GM12878 (cell line): ENCODE data around the gene ZNF672. TPM values are rescaled to one million over a fixed set of nuclear protein-coding genes. Genes with fewer than 3 reads are reported as not detected.
A peak's percentile ranks its signal among the peaks of the same experiment; 100 is the strongest.

Source experiments
- ASH2L ChIP-seq: fragments of 300-600, 200-600 bp; sonication (generic); IDR thresholded peaks from 2 replicates; pipeline ENCODE4 v1.6.1; 2017; ENCODE audit warnings: low read depth, mild to moderate bottlenecking, borderline replicate concordance
- BCLAF1 ChIP-seq: fragments of 450-650 bp; IDR thresholded peaks from 2 replicates; pipeline ENCODE4 v1.6.1; 2017; ENCODE audit warnings: antibody characterized with exemption, mild to moderate bottlenecking, moderate library complexity
- BHLHE40 ChIP-seq, 2 experiments: fragments of 450-650 bp in 1 of 2; IDR thresholded peaks; 2 replicates each; pipeline ENCODE4 v1.6.1; 2011 to 2017; ENCODE audit warnings: low read depth in 2 of 2, borderline replicate concordance in 1 of 2, improper control_type of control experiment in 1 of 2, low read length in 1 of 2, mild to moderate bottlenecking in 1 of 2
- CHD2 ChIP-seq: IDR thresholded peaks from 2 replicates; pipeline ENCODE4 v1.6.1; 2011; ENCODE audit warnings: low read depth, low read length, improper control_type of control experiment, borderline replicate concordance
- GATAD2B ChIP-seq: fragments of 450-650 bp; conservative IDR thresholded peaks from 2 replicates; pipeline ENCODE4 v1.6.1; 2017; ENCODE audit warnings: low read depth, mild to moderate bottlenecking, moderate library complexity
- HDAC6 ChIP-seq: fragments of 200-600 bp; sonication (generic); IDR thresholded peaks from one replicate; pipeline ENCODE4 v1.8.0; 2017; ENCODE audit warnings: antibody characterized with exemption; ENCODE audit not compliant: unreplicated experiment
- MLLT1 ChIP-seq: fragments of 450-650 bp; IDR thresholded peaks from 2 replicates; pipeline ENCODE4 v1.6.1; 2016; ENCODE audit warnings: mild to moderate bottlenecking
- NFIC ChIP-seq: IDR thresholded peaks from 2 replicates; pipeline ENCODE4 v1.6.1; 2012; ENCODE audit warnings: low read depth, mild to moderate bottlenecking, inconsistent platforms, low read length, moderate library complexity
- NRF1 ChIP-seq: conservative IDR thresholded peaks from 2 replicates; pipeline ENCODE4 v1.6.1; 2011; ENCODE audit warnings: mild to moderate bottlenecking, low read depth, low read length, improper control_type of control experiment
- PKNOX1 ChIP-seq: fragments of 450-650 bp; IDR thresholded peaks from 2 replicates; pipeline ENCODE4 v1.6.1; 2016; ENCODE audit warnings: mild to moderate bottlenecking
- POLR2A ChIP-seq: IDR thresholded peaks from 2 replicates; pipeline ENCODE4 v1.6.1; 2011; ENCODE audit warnings: low read depth, mild to moderate bottlenecking, low read length
- POU2F2 ChIP-seq: IDR thresholded peaks from 3 replicates; pipeline ENCODE4 v1.6.1; 2011; ENCODE audit warnings: low read depth, mild to moderate bottlenecking, low read length, borderline replicate concordance
- RFX5 ChIP-seq: IDR thresholded peaks from 2 replicates; pipeline ENCODE4 v1.6.1; 2011; ENCODE audit warnings: low read depth, low read length, improper control_type of control experiment
- SMARCA5 ChIP-seq: fragments of 450-650 bp; IDR thresholded peaks from 2 replicates; pipeline ENCODE4 v1.6.1; 2017; ENCODE audit warnings: mild to moderate bottlenecking
- SREBF2 ChIP-seq: IDR thresholded peaks from 2 replicates; pipeline ENCODE4 v1.6.1; 2012; ENCODE audit warnings: mild to moderate bottlenecking, low read length
- USF2 ChIP-seq: IDR thresholded peaks from 2 replicates; pipeline ENCODE4 v1.6.1; 2011; ENCODE audit warnings: low read depth, low read length, improper control_type of control experiment, borderline replicate concordance
- WRNIP1 ChIP-seq: IDR thresholded peaks from 2 replicates; pipeline ENCODE4 v1.6.1; 2011; ENCODE audit warnings: low read depth, low read length, improper control_type of control experiment, borderline replicate concordance
- ZNF207 ChIP-seq: fragments of 450-650 bp; IDR thresholded peaks from 2 replicates; pipeline ENCODE4 v1.6.1; 2014; ENCODE audit warnings: antibody characterized with exemption, mild to moderate bottlenecking, borderline replicate concordance
- ZNF687 ChIP-seq: fragments of 450-650 bp; IDR thresholded peaks from 2 replicates; pipeline ENCODE4 v1.6.1; 2017; ENCODE audit warnings: mild to moderate bottlenecking, moderate library complexity
- polyA plus RNA-seq, 11 experiments: library from polyadenylated mRNA; depleted of rRNA in 4 of 11; unstranded in 6 of 11; stranded (reverse) in 5 of 11; fragments of >200 nt; fragmentation: Nextera tagmentation in 4 of 11; fragmentation: Illumina TruSeq in 1 of 11; extraction: Ambion mirVana in 4 of 11; extraction: Trizol in 1 of 11; gene quantifications; 1 replicate in 1 of 11; 2 replicates in 10 of 11; pipeline versions ENCODE4 v1.2.1 to v1.2.3, GENCODE V29; 2011 to 2016; ENCODE audit warnings: inconsistent platforms in 2 of 11, missing spikeins in 2 of 11, low read depth in 1 of 11
- total RNA-seq, 4 experiments: library from RNA; depleted of rRNA in 3 of 4; stranded (reverse); fragments of >200 nt in 3 of 4; fragmentation: Illumina TruSeq in 1 of 4; extraction: Trizol in 1 of 4; gene quantifications; 2 replicates each; pipeline versions ENCODE4 v1.2.1 to v1.2.3, GENCODE V29; 2013 to 2021

Gene ZNF672
- total and polyA plus RNA-seq, 10 of the 15 experiments (the other 5 are each of a cell fraction or from before 2014, with no cell fraction given): 2.9 to 51.3 (median 39.8) TPM

- 0 out of 2 replicates have a peak, but pooled peaks have one; percentile 3 for TF ChIP-seq PKNOX1
- no peak for TF ChIP-seq ASH2L
- TF ChIP-seq SREBF2: no peak
- no peak for TF ChIP-seq BCLAF1
- no peak; the same call in 1 of the 2 replicates for TF ChIP-seq POLR2A
- TF ChIP-seq CHD2: no peak
- peak; percentile 39; the same call in 1 of the 2 replicates for TF ChIP-seq MLLT1
- no peak for TF ChIP-seq ZNF207
- no peak for TF ChIP-seq WRNIP1
- peak; percentile 92 for TF ChIP-seq ZNF687
- TF ChIP-seq BHLHE40 (IDR thresholded peaks at IDR 0.05; ENCODE audit: borderline replicate concordance in 1 of 2, low read depth in 2 of 2, low read length in 1 of 2): peak in 1 of 2 experiments; percentile 2; a peak in 1 of 4 replicates
- TF ChIP-seq NFIC: no peak
- no peak for TF ChIP-seq GATAD2B
- no peak for TF ChIP-seq HDAC6
- peak; percentile 93; the same call in 2 of the 3 replicates for TF ChIP-seq POU2F2
- no peak for TF ChIP-seq NRF1
- no peak for TF ChIP-seq RFX5
- TF ChIP-seq USF2: no peak
- no peak for TF ChIP-seq SMARCA5
Measured at GRCh38 chr1:248804771-248805681, 33.0 kb upstream of the ZNF672 start (continued).
